Endothelial cell of umbilical vein (primary cell): Measurements from ENCODE around the gene RAN. TPM values are rescaled to one million over a fixed set of nuclear protein-coding genes. Genes with fewer than 3 reads are reported as not detected.

Experiments
- BruUV-seq: library from RNA; stranded (reverse); fragments of 400-500 nt; replicated peaks from 2 replicates; lab custom pipeline; 2021; lab: Mats Ljungman, UMichigan
- CTCF ChIA-PET: fragments of 300-600, 350-600 bp; sonication (Branson Sonifier 250); formaldehyde crosslinking; loops from one replicate; lab custom pipeline; 2021; ENCODE audit warnings: antibody characterized with exemption, inconsistent platforms; lab: Charles Lee
- POLR2A ChIA-PET: fragments of 300-600, 350-600 bp; sonication (Branson Sonifier 250); formaldehyde crosslinking; loops from one replicate; lab custom pipeline; 2021; ENCODE audit warnings: antibody characterized with exemption, inconsistent platforms; lab: Charles Lee
- DNase-seq: peaks from one replicate; pipeline ENCODE4 v3.0.0-alpha.2; 2011; ENCODE audit warnings: low read depth, low spot score
- FAIRE-seq: peaks from 2 replicates; lab custom pipeline; 2011; peaks lifted over from hg19 to GRCh38; lab: Jason Lieb, UNC
- H2AFZ ChIP-seq: 2 replicates; pipeline ENCODE4 v1.6.0; 2012; ENCODE audit warnings: low read depth, low read length, control low read depth, inconsistent platforms
- H3K27ac ChIP-seq: 2 replicates; pipeline ENCODE4 v1.5.1; 2011; ENCODE audit warnings: low read depth, mild to moderate bottlenecking, control low read depth, low read length, moderate library complexity; ENCODE audit not compliant: insufficient read depth
- H3K27me3 ChIP-seq, 2 experiments: 2 replicates each; pipeline versions ENCODE4 v1.6.0 to v1.6.1; 2011; ENCODE audit warnings: low read length in 2 of 2, mixed read lengths in 1 of 2; ENCODE audit not compliant: control insufficient read depth in 2 of 2, insufficient read depth in 2 of 2
- H3K36me3 ChIP-seq, 2 experiments: 2 replicates in 1 of 2; 3 replicates in 1 of 2; pipeline ENCODE4 v1.5.1; 2011; ENCODE audit warnings: low read length in 2 of 2, mild to moderate bottlenecking in 1 of 2, moderate library complexity in 1 of 2; ENCODE audit not compliant: control insufficient read depth in 2 of 2, insufficient read depth in 2 of 2; ENCODE audit errors: extremely low read depth in 1 of 2
- H3K4me1 ChIP-seq: 3 replicates; pipeline ENCODE4 v1.5.1; 2011; ENCODE audit warnings: mild to moderate bottlenecking, low read length; ENCODE audit not compliant: control insufficient read depth, insufficient read depth; ENCODE audit errors: extremely low read depth
- H3K4me2 ChIP-seq: 2 replicates; pipeline ENCODE4 v1.6.1; 2011; ENCODE audit warnings: low read length, control low read depth, mixed read lengths; ENCODE audit not compliant: insufficient read depth
- H3K4me3 ChIP-seq, 3 experiments: fragments of 200-600 bp in 1 of 3; sonication (generic), shearing (Covaris generic) in 1 of 3; replicated peaks in 1 of 3; 2 replicates each; pipeline ENCODE4 v1.5.1; 2011 to 2016; ENCODE audit warnings: control low read depth in 3 of 3, low read length in 3 of 3, mild to moderate bottlenecking in 2 of 3, inconsistent platforms in 1 of 3, low read depth in 1 of 3, moderate library complexity in 1 of 3; ENCODE audit not compliant: insufficient read depth in 1 of 3
- H3K79me2 ChIP-seq: 2 replicates; pipeline ENCODE4 v1.6.0; 2012; ENCODE audit warnings: low read length, inconsistent platforms; ENCODE audit not compliant: control insufficient read depth, insufficient read depth
- H3K9ac ChIP-seq: replicated peaks from 2 replicates; pipeline ENCODE3; 2011; ENCODE audit warnings: low read length, control low read depth; ENCODE audit not compliant: insufficient read depth; ENCODE audit errors: extremely low read depth
- H3K9me1 ChIP-seq: replicated peaks from 3 replicates; pipeline ENCODE4 v1.6.0; 2011; ENCODE audit warnings: mild to moderate bottlenecking, low read length; ENCODE audit not compliant: control insufficient read depth, insufficient read depth; ENCODE audit errors: extremely low read depth
- H3K9me3 ChIP-seq: replicated peaks from 2 replicates; pipeline ENCODE4 v1.5.1; 2012; ENCODE audit warnings: low read length, inconsistent platforms; ENCODE audit not compliant: control insufficient read depth, insufficient read depth
- H4K20me1 ChIP-seq: replicated peaks from 2 replicates; pipeline ENCODE3; 2011; ENCODE audit warnings: mild to moderate bottlenecking, low read length; ENCODE audit not compliant: control insufficient read depth, insufficient read depth; ENCODE audit errors: extremely low read depth
- EZH2 ChIP-seq: IDR thresholded peaks from 2 replicates; pipeline ENCODE4 v1.6.1; 2012; ENCODE audit warnings: borderline replicate concordance, low read depth, mild to moderate bottlenecking, moderate library complexity, low read length, inconsistent platforms; ENCODE audit not compliant: severe bottlenecking
- FOS ChIP-seq: IDR thresholded peaks from 2 replicates; pipeline ENCODE4 v1.6.1; 2011; ENCODE audit warnings: mild to moderate bottlenecking, low read length, moderate library complexity, borderline replicate concordance; ENCODE audit not compliant: insufficient read depth
- GATA2 ChIP-seq: IDR thresholded peaks from 2 replicates; pipeline ENCODE4 v1.7.0; 2011; ENCODE audit warnings: low read depth, mild to moderate bottlenecking, moderate library complexity, mixed read lengths, low read length; ENCODE audit not compliant: insufficient read length, insufficient read depth
- JUN ChIP-seq: IDR thresholded peaks from 2 replicates; pipeline ENCODE4 v1.6.1; 2011; ENCODE audit warnings: borderline replicate concordance, low read depth; ENCODE audit not compliant: insufficient read length, insufficient read depth
- MYC ChIP-seq: IDR thresholded peaks from one replicate; pipeline ENCODE4 v1.6.1; 2011; ENCODE audit warnings: mild to moderate bottlenecking, low read depth, low read length
- POLR2A ChIP-seq: IDR thresholded peaks from 2 replicates; pipeline ENCODE4 v1.6.1; 2012; ENCODE audit warnings: low read depth, mild to moderate bottlenecking, control low read depth, low read length
- POLR2AphosphoS5 ChIP-seq: IDR thresholded peaks from 2 replicates; pipeline ENCODE4 v1.6.1; 2012; ENCODE audit warnings: low read depth, mild to moderate bottlenecking, control low read depth, low read length, moderate library complexity; ENCODE audit not compliant: insufficient read depth
- dilution Hi-C: fragments of 300-500 bp; cut with MboI; formaldehyde crosslinking; loops from one replicate; pipeline ENCODE4 v1.15.0; 2019; ENCODE audit warnings: low sequenced_read_pairs; ENCODE audit not compliant: extremely low pct_ligation_motif_present
- intact Hi-C: fragments of 100-400 bp; cut with micrococcal nuclease; formaldehyde crosslinking; loops from one replicate; pipeline ENCODE4 v1.10.0; 2022
- polyA plus RNA-seq, 4 experiments: library from polyadenylated mRNA; depleted of rRNA in 3 of 4; stranded (reverse) in 3 of 4; unstranded in 1 of 4; fragments of >200 nt; gene quantifications; 2 replicates each; pipeline versions ENCODE4 v1.2.1 to v1.2.3, GENCODE V29; 2011 to 2012; ENCODE audit warnings: missing spikeins in 1 of 4
- total RNA-seq: library from RNA; stranded (reverse); gene quantifications from 2 replicates; pipeline ENCODE4 v1.2.3, GENCODE V29; 2021
- TF ChIP-seq, protein P1 (sequence below), 2 donors: IDR thresholded peaks; 1 replicate in 1 of 2; 2 replicates in 1 of 2; pipeline ENCODE4 v1.5.1; 2011; ENCODE audit warnings: low read length in 2 of 2, mild to moderate bottlenecking in 2 of 2, moderate library complexity in 2 of 2, control low read depth in 1 of 2, inconsistent platforms in 1 of 2, low read depth in 1 of 2; ENCODE audit not compliant: insufficient read depth in 1 of 2; ENCODE audit errors: extremely low read depth in 1 of 2
- TF ChIP-seq, protein P2 (sequence below): IDR thresholded peaks from 2 replicates; pipeline ENCODE4 v1.6.1; 2011; ENCODE audit not compliant: insufficient read depth, insufficient read length

The RAN gene
- total and polyA plus RNA-seq, 2 donors (not counting 3 experiments of a cell fraction or from before 2014, with no cell fraction given): 1,075 to 1,205 TPM

DNA sequence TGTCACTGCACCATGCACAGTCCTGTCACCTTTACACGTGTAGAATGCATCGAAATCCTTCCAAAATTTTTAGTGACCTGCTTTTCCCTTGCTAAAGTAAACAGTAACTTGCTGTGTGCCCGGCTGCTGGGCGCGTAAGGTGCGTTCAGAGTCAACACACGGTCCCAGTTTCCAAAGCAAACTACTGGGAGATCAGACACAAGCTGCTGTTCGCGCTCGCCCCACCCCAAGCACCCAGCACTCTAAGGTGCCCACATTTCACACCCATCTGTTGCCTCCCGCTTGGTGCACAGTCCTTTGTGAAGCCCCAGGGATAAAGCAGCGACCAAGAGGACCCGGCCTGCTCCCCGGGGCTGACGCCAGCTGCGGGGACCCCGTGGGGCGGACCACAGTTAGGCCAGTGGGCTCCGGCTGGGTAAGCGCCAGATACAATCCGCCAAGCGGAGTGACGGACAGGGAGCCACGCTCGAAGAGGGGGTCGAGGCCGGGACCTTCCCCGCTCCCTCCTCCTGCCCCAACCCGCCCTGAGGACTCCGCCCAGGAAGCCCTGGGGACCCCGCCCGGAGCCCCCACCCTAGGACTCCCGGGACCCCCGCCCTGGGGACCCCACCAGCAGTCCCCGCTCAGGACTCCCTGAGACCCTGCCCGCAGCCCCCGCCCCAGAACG is 33.4 kb upstream of the RAN start:
- ChIA-PET CTCF (interaction anchor here (1.2 to 1.9 kb wide), 2 partner anchors 11 to 19 kb away, joined by 4 to 11 read pairs; no protein-coding TSS in a partner anchor), POLR2A (no interaction called here)
- Histone ChIP-seq H3K9me3 (no peaks in the 10 kb centered on the region), H3K36me3 (no peaks in the 10 kb centered on the region), H3K27me3 (no peaks in the 10 kb centered on the region), H2AFZ (peak overlapping the region; percentile 89), H3K79me2 (peaks cover 42% of the 10 kb centered on the region), H3K4me2 (peak overlapping the region; percentile 89), H3K4me1 (peaks cover 5% of the 10 kb centered on the region), H3K27ac (no peak overlapping the region), H3K9me1 (no peaks in the 10 kb centered on the region), H3K9ac (peak overlapping the region; percentile 58), H3K4me3 (peak overlapping the region; percentile 78 to 96 (median 87)), H4K20me1 (no peaks in the 10 kb centered on the region)
- no TSS peak for BruUV-seq
- DNase-seq (peak; percentile 26), FAIRE-seq (no peak)
- TF ChIP-seq POLR2AphosphoS5: no peak
- no peak for TF ChIP-seq FOS
- TF ChIP-seq JUN: no peak
- no peak for TF ChIP-seq GATA2
- TF ChIP-seq, protein P1, sequence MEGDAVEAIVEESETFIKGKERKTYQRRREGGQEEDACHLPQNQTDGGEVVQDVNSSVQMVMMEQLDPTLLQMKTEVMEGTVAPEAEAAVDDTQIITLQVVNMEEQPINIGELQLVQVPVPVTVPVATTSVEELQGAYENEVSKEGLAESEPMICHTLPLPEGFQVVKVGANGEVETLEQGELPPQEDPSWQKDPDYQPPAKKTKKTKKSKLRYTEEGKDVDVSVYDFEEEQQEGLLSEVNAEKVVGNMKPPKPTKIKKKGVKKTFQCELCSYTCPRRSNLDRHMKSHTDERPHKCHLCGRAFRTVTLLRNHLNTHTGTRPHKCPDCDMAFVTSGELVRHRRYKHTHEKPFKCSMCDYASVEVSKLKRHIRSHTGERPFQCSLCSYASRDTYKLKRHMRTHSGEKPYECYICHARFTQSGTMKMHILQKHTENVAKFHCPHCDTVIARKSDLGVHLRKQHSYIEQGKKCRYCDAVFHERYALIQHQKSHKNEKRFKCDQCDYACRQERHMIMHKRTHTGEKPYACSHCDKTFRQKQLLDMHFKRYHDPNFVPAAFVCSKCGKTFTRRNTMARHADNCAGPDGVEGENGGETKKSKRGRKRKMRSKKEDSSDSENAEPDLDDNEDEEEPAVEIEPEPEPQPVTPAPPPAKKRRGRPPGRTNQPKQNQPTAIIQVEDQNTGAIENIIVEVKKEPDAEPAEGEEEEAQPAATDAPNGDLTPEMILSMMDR (IDR thresholded peaks at IDR 0.05; ENCODE audit: extremely low read depth in 1 of 2, insufficient read depth in 1 of 2, low read depth in 1 of 2, low read length in 2 of 2): no peak
- no peak for TF ChIP-seq MYC
- TF ChIP-seq EZH2: no peak
- TF ChIP-seq, protein P2, sequence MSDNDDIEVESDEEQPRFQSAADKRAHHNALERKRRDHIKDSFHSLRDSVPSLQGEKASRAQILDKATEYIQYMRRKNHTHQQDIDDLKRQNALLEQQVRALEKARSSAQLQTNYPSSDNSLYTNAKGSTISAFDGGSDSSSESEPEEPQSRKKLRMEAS: no peak
- TF ChIP-seq POLR2A: no peak
- intact Hi-C loops: loop anchor here (5.0 kb wide), 1 partner anchor 994 kb away; no protein-coding TSS in a partner anchor
- dilution Hi-C loops: no loop called here
